HepG2 (cell line): ENCODE results near the gene EYA3. TPM values are rescaled to one million over a fixed set of nuclear protein-coding genes. Genes with fewer than 3 reads are reported as not detected.
A peak's percentile ranks its signal among the peaks of the same experiment; 100 is the strongest.

Source experiments
- ATAC-seq: fragments of 200-7000 bp; cut with Tn5 transposase; 3 replicates; pipeline ENCODE4 v1.9.1; 2020; ENCODE audit warnings: mild to moderate bottlenecking, moderate library complexity
- BruUV-seq: library from RNA; stranded (reverse); fragments of 400-500 nt; replicated peaks from 2 replicates; lab custom pipeline; 2021; lab: Mats Ljungman, UMichigan
- CTCF ChIA-PET: fragments of 300-600 bp; formaldehyde crosslinking; extraction: SDS; loops from one replicate; lab custom pipeline; 2021; ENCODE audit warnings: low total read pairs, inconsistent platforms, low intra/inter-chr PET ratio; lab: Yijun Ruan, JAX
- POLR2A ChIA-PET: fragments of 350-600 bp; sonication (Branson Sonifier 250); formaldehyde crosslinking; loops from one replicate; lab custom pipeline; 2020; ENCODE audit warnings: antibody characterized with exemption, inconsistent platforms; lab: Yijun Ruan, JAX
- DNase-seq: peaks from one replicate; pipeline ENCODE4 v3.0.0-alpha.2; 2015; ENCODE audit warnings: low spot score
- FAIRE-seq: peaks from 3 replicates; lab custom pipeline; 2011; peaks lifted over from hg19 to GRCh38; lab: Jason Lieb, UNC
- H2AFZ ChIP-seq: one replicate; pipeline ENCODE4 v1.6.1; 2011; ENCODE audit warnings: low read length, inconsistent platforms
- H3K27ac ChIP-seq: fragments of 300-600 bp; 3 replicates; pipeline ENCODE4 v1.8.0; 2011; ENCODE audit warnings: mixed run types, mild to moderate bottlenecking, mixed read lengths, low read length, inconsistent platforms; ENCODE audit not compliant: insufficient read depth; ENCODE audit errors: extremely low read length
- H3K27me3 ChIP-seq, 2 experiments: fragments of 200-600 bp in 1 of 2; 2 replicates in 1 of 2; 3 replicates in 1 of 2; pipeline versions ENCODE4 v1.6.0 to v1.8.0; 2011; ENCODE audit warnings: low read length in 2 of 2, mild to moderate bottlenecking in 2 of 2, moderate library complexity in 2 of 2, inconsistent platforms in 1 of 2; ENCODE audit not compliant: insufficient read depth in 2 of 2, control insufficient read depth in 1 of 2
- H3K36me3 ChIP-seq, 2 experiments: fragments of 200-600 bp in 1 of 2; replicated peaks in 1 of 2; 2 replicates in 1 of 2; 3 replicates in 1 of 2; pipeline versions ENCODE4 v1.5.1 to v1.8.0; 2011; ENCODE audit warnings: low read length in 2 of 2, inconsistent platforms in 1 of 2; ENCODE audit not compliant: insufficient read depth in 2 of 2, control insufficient read depth in 1 of 2
- H3K4me1 ChIP-seq: 2 replicates; pipeline ENCODE4 v1.5.1; 2012; ENCODE audit warnings: low read length, inconsistent platforms; ENCODE audit not compliant: insufficient read depth
- H3K4me2 ChIP-seq: 2 replicates; pipeline ENCODE4 v1.6.0; 2011; ENCODE audit warnings: low read depth, low read length, inconsistent platforms
- H3K4me3 ChIP-seq, 3 experiments: fragments of 200-600 bp in 1 of 3; sonication (generic), shearing (Covaris generic) in 1 of 3; replicated peaks in 1 of 3; 2 replicates each; pipeline ENCODE4 v1.5.1; 2011 to 2016; ENCODE audit warnings: low read length in 3 of 3, inconsistent platforms in 2 of 3, low read depth in 2 of 3, mild to moderate bottlenecking in 2 of 3, control low read depth in 1 of 3, mixed read lengths in 1 of 3; ENCODE audit not compliant: insufficient read depth in 1 of 3
- H3K79me2 ChIP-seq: one replicate; pipeline ENCODE4 v1.6.1; 2011; ENCODE audit warnings: low read length, inconsistent platforms; ENCODE audit not compliant: insufficient read depth
- H3K9ac ChIP-seq: 2 replicates; pipeline ENCODE4 v1.6.0; 2011; ENCODE audit warnings: mild to moderate bottlenecking, low read depth, low read length, inconsistent platforms; ENCODE audit not compliant: insufficient read depth
- H3K9me3 ChIP-seq: 2 replicates; pipeline ENCODE4 v1.5.1; 2012; ENCODE audit warnings: mild to moderate bottlenecking, low read length
- H4K20me1 ChIP-seq: 2 replicates; pipeline ENCODE4 v1.6.0; 2011; ENCODE audit warnings: inconsistent platforms, mild to moderate bottlenecking, low read length, moderate library complexity; ENCODE audit not compliant: insufficient read depth
- SP140L ChIP-seq: sonication (generic); formaldehyde crosslinking; IDR thresholded peaks from 2 replicates; pipeline ENCODE4 v1.4.0; 2020; ENCODE audit warnings: missing genetic modification reagents, borderline replicate concordance
- ZC3H13 ChIP-seq: sonication (generic); formaldehyde crosslinking; IDR thresholded peaks from 2 replicates; pipeline ENCODE4 v1.8.1; 2023; ENCODE audit warnings: mild to moderate bottlenecking, missing genetic modification reagents, moderate library complexity
- ZNF30 ChIP-seq: sonication (generic); formaldehyde crosslinking; IDR thresholded peaks from 2 replicates; pipeline ENCODE4 v1.5.0; 2020; ENCODE audit warnings: mild to moderate bottlenecking, missing genetic modification reagents
- WGBS: methylation state at CpG from one replicate; pipeline ENCODE4 v1.1.6; 2017; ENCODE audit warnings: low lambda C conversion rate; 5-methylcytosine and 5-hydroxymethylcytosine counted together
- in situ Hi-C: cut with HindIII; loops from 2 replicates; pipeline ENCODE4 v1.10.0; 2017; ENCODE audit warnings: low pct_unique_long_range_greater_than_20kb; ENCODE audit not compliant: extremely low pct_ligation_motif_present
- intact Hi-C: fragments of 100-400 bp; cut with micrococcal nuclease; formaldehyde crosslinking; loops from one replicate; pipeline ENCODE4 v1.10.0; 2022; ENCODE audit not compliant: unreplicated experiment
- polyA plus RNA-seq, 8 experiments: library from polyadenylated mRNA; depleted of rRNA in 3 of 8; stranded (reverse) in 7 of 8; unstranded in 1 of 8; fragments of >200 nt; fragmentation: Illumina TruSeq in 4 of 8; extraction: Trizol in 4 of 8; gene quantifications; 2 replicates each; pipeline versions ENCODE4 v1.2.1 to v1.2.3, GENCODE V29; 2011 to 2016; ENCODE audit warnings: low read depth in 4 of 8, missing spikeins in 1 of 8, mixed read lengths in 1 of 8; ENCODE audit not compliant: insufficient read depth in 1 of 8
- total RNA-seq, 5 experiments: library from RNA; depleted of rRNA; stranded (reverse); fragments of >200 nt; fragmentation: Illumina TruSeq; extraction: Trizol; gene quantifications; 2 replicates each; pipeline ENCODE4 v1.2.3, GENCODE V29; 2016; ENCODE audit warnings: low read depth in 1 of 5
- TF ChIP-seq, protein P1 (sequence below): sonication (generic); formaldehyde crosslinking; IDR thresholded peaks from one replicate; pipeline ENCODE4 v1.5.1; 2020; ENCODE audit warnings: mild to moderate bottlenecking, missing genetic modification reagents; ENCODE audit errors: not compliant biosample characterization
- TF ChIP-seq, protein P2 (sequence below): fragments of 450-650 bp; IDR thresholded peaks from 2 replicates; pipeline ENCODE4 v1.6.1; 2016

Gene EYA3
- total and polyA plus RNA-seq, 2 of the 13 experiments (the other 11 are each of a cell fraction or from before 2014, with no cell fraction given) = 13.9 to 19.7 TPM

DNA sequence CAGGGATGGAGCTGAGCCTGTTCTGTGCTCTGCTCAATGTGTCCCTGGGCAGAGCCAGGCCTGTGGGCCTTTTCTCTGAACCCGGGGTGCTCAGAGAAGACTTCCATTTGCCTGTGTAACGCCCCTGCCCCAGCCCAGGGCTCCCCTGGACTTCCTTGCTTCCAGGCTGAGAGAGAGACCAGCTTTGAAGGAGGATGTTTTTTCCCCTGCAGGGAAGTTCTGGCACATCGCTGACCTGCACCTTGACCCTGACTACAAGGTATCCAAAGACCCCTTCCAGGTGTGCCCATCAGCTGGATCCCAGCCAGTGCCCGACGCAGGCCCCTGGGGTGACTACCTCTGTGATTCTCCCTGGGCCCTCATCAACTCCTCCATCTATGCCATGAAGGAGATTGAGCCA is 143.4 kb downstream of the EYA3 start (continued):
- TF ChIP-seq, protein P1, sequence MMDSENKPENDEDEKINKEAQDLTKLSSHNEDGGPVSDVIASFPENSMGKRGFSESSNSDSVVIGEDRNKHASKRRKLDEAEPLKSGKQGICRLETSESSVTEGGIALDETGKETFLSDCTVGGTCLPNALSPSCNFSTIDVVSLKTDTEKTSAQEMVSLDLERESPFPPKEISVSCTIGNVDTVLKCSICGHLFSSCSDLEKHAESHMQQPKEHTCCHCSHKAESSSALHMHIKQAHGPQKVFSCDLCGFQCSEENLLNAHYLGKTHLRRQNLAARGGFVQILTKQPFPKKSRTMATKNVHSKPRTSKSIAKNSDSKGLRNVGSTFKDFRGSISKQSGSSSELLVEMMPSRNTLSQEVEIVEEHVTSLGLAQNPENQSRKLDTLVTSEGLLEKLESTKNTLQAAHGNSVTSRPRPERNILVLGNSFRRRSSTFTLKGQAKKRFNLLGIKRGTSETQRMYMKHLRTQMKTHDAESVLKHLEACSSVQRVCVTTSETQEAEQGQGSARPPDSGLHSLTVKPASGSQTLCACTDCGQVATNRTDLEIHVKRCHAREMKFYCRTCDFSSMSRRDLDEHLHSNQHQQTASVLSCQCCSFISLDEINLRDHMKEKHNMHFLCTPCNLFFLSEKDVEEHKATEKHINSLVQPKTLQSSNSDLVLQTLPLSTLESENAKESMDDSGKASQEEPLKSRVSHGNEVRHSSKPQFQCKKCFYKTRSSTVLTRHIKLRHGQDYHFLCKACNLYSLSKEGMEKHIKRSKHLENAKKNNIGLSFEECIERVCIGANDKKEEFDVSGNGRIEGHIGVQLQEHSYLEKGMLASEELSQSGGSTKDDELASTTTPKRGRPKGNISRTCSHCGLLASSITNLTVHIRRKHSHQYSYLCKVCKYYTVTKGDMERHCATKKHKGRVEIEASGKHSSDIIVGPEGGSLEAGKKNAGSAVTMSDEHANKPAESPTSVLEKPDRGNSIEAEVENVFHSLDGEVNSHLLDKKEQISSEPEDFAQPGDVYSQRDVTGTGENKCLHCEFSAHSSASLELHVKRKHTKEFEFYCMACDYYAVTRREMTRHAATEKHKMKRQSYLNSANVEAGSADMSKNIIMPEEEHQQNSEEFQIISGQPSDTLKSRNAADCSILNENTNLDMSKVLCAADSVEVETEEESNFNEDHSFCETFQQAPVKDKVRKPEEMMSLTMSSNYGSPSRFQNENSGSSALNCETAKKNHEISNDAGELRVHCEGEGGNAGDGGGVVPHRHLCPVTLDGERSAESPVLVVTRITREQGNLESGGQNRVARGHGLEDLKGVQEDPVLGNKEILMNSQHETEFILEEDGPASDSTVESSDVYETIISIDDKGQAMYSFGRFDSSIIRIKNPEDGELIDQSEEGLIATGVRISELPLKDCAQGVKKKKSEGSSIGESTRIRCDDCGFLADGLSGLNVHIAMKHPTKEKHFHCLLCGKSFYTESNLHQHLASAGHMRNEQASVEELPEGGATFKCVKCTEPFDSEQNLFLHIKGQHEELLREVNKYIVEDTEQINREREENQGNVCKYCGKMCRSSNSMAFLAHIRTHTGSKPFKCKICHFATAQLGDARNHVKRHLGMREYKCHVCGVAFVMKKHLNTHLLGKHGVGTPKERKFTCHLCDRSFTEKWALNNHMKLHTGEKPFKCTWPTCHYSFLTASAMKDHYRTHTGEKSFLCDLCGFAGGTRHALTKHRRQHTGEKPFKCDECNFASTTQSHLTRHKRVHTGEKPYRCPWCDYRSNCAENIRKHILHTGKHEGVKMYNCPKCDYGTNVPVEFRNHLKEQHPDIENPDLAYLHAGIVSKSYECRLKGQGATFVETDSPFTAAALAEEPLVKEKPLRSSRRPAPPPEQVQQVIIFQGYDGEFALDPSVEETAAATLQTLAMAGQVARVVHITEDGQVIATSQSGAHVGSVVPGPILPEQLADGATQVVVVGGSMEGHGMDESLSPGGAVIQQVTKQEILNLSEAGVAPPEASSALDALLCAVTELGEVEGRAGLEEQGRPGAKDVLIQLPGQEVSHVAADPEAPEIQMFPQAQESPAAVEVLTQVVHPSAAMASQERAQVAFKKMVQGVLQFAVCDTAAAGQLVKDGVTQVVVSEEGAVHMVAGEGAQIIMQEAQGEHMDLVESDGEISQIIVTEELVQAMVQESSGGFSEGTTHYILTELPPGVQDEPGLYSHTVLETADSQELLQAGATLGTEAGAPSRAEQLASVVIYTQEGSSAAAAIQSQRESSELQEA = no peak
- no peak for TF ChIP-seq ZNF30 (CRISPR knock-in tag)
- TF ChIP-seq, all 625 proteins: peak for 0

DNA sequence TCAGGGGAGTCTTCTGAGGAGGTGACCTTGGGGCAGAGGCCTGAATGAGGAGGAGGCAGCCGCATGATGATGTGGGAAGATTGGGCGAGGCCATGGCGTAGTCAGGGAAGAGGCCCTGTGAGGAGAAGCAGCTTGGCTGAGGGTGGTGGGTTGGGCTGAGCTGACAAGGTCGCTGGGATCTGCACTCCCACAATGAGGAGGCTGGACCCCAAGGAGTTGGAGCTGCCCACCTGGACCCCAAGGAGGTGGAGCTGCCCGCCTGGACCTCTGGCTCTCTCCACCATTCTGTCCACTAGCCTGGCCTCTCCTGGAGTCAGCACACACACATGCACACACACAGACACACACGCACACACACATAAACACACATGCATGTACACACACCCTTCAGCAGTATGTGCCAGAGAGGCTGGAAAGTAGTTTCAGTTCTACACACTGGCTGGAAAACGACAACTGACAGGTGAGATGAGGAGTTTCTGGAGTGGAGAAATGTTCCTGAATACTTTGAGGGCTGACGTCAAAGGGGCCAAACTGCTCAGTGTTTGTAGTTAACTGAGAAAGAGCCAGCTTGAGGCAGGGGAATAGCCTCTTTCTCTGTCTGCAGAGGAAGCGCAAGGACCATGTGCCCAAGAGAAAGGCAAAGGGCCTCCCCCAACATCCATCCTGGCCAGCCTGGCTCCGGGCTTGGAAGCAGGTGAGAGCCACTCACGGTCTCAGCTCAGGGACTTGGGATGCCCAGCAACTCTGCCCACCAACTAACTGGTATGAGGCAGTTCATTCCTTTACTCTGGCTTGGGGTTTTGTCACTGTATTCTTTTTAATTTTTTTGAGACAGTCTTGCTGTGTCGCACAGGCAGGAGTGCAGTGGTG is 146.5 kb downstream of the EYA3 start:
- no peak overlapping the region for H3K4me2 ChIP-seq
- no peaks in the 10 kb centered on the region for H3K9me3 ChIP-seq
- ChIA-PET CTCF (no interaction called here), POLR2A (interaction anchor here (0.5 kb wide), 1 partner anchor 64 kb away, joined by 3 read pairs; no protein-coding TSS in a partner anchor)
- no peak overlapping the region for H2AFZ ChIP-seq
- H3K4me3 ChIP-seq = no peak overlapping the region
- no peaks in the 10 kb centered on the region for H4K20me1 ChIP-seq
- WGBS = 76% methylated on average over 9 of the region's 12 CpGs
- no peaks in the 10 kb centered on the region for H3K79me2 ChIP-seq
- no peak overlapping the region for H3K27ac ChIP-seq
- no peak for DNase-seq
- intact Hi-C loops (no loop called here), in situ Hi-C loops (no loop called here)
- BruUV-seq = no TSS peak
- H3K36me3 ChIP-seq = no peaks in the 10 kb centered on the region
- H3K9ac ChIP-seq = no peak overlapping the region
- peaks cover 54% of the 10 kb centered on the region for H3K4me1 ChIP-seq
- no peaks in the 10 kb centered on the region for H3K27me3 ChIP-seq
- TF ChIP-seq, protein P2, sequence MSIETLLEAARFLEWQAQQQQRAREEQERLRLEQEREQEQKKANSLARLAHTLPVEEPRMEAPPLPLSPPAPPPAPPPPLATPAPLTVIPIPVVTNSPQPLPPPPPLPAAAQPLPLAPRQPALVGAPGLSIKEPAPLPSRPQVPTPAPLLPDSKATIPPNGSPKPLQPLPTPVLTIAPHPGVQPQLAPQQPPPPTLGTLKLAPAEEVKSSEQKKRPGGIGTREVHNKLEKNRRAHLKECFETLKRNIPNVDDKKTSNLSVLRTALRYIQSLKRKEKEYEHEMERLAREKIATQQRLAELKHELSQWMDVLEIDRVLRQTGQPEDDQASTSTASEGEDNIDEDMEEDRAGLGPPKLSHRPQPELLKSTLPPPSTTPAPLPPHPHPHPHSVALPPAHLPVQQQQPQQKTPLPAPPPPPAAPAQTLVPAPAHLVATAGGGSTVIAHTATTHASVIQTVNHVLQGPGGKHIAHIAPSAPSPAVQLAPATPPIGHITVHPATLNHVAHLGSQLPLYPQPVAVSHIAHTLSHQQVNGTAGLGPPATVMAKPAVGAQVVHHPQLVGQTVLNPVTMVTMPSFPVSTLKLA = peak; percentile 45; the same call in 1 of the 2 replicates
- TF ChIP-seq SP140L (CRISPR knock-in tag) = no peak
- no peak for TF ChIP-seq ZC3H13
- ATAC-seq = no peak
- no peak for FAIRE-seq
